HG03159 (cell line): ENCODE results near the gene COX7B.
"Not testable (repeated sequence)": the region's sequence is repeated elsewhere in the genome, so short reads cannot be mapped to it uniquely, and the experiment has no call there.

Experiments
- ATAC-seq: cut with Tn5 transposase; IDR thresholded peaks from one replicate; pipeline ENCODE4 v1.9.1; 2021; ENCODE audit warnings: mild to moderate bottlenecking, moderate library complexity; ENCODE audit not compliant: unreplicated experiment

The COX7B gene

GRCh38 chrX:77945031-77945430 is 45.8 kb downstream of the COX7B start:
- not testable (repeated sequence) for ATAC-seq

- no peak for ATAC-seq
Measured at GRCh38 chrX:77945910-77946545, 46.8 kb downstream of the COX7B start.

GRCh38 chrX:77946571-77946970 is 47.3 kb downstream of the COX7B start:
- no peak for ATAC-seq

- ATAC-seq: no peak
Measured at GRCh38 chrX:77949840-77950239, 50.6 kb downstream of the COX7B start.

- no peak for ATAC-seq
Measured at GRCh38 chrX:77952173-77952572, 52.9 kb downstream of the COX7B start.

GRCh38 chrX:77953302-77953701 is 54.0 kb downstream of the COX7B start:
- ATAC-seq: no peak

GRCh38 chrX:77953708-77954107 is 54.4 kb downstream of the COX7B start:
- ATAC-seq: no peak
